Astrocyte (in vitro differentiated cells and primary cell): ENCODE data around the gene OGT. TPM values are rescaled to one million over a fixed set of nuclear protein-coding genes. Genes with fewer than 3 reads are reported as not detected.
"Not testable (repeated sequence)": the region's sequence is repeated elsewhere in the genome, so short reads cannot be mapped to it uniquely, and the experiment has no call there.

ENCODE experiments used
- DNase-seq: peaks from one replicate; pipeline ENCODE4 v3.0.0-alpha.2; 2010; ENCODE audit warnings: low read depth
- FAIRE-seq: peaks from 2 replicates; lab custom pipeline; 2011; peaks lifted over from hg19 to GRCh38; lab: Jason Lieb, UNC
- H2AFZ ChIP-seq: 2 replicates; pipeline ENCODE4 v1.6.0; 2012; ENCODE audit warnings: low read depth, low read length, inconsistent platforms
- H3K27ac ChIP-seq: 2 replicates; pipeline ENCODE4 v1.5.1; 2011; ENCODE audit warnings: low read depth, low read length, inconsistent platforms
- H3K27me3 ChIP-seq: 2 replicates; pipeline ENCODE4 v1.6.0; 2011; ENCODE audit warnings: low read length, inconsistent platforms; ENCODE audit not compliant: insufficient read depth
- H3K36me3 ChIP-seq: 2 replicates; pipeline ENCODE4 v1.5.1; 2011; ENCODE audit warnings: low read length, inconsistent platforms; ENCODE audit not compliant: insufficient read depth
- H3K4me1 ChIP-seq: 2 replicates; pipeline ENCODE4 v1.5.1; 2011; ENCODE audit warnings: low read length, inconsistent platforms; ENCODE audit not compliant: insufficient read depth
- H3K4me2 ChIP-seq: 2 replicates; pipeline ENCODE4 v1.6.0; 2012; ENCODE audit warnings: low read length, inconsistent platforms
- H3K4me3 ChIP-seq: 2 replicates; pipeline ENCODE4 v1.5.1; 2011; ENCODE audit warnings: low read depth, mild to moderate bottlenecking, low read length, inconsistent platforms; ENCODE audit not compliant: insufficient read depth
- H3K79me2 ChIP-seq: 2 replicates; pipeline ENCODE4 v1.6.0; 2012; ENCODE audit warnings: mild to moderate bottlenecking, low read length, inconsistent platforms; ENCODE audit not compliant: insufficient read depth
- H3K9ac ChIP-seq: 2 replicates; pipeline ENCODE4 v1.6.0; 2012; ENCODE audit warnings: mild to moderate bottlenecking, low read length, inconsistent platforms
- H3K9me3 ChIP-seq: 2 replicates; pipeline ENCODE4 v1.5.1; 2012; ENCODE audit warnings: low read depth, mild to moderate bottlenecking, low read length, inconsistent platforms; ENCODE audit not compliant: insufficient read depth
- H4K20me1 ChIP-seq: 2 replicates; pipeline ENCODE4 v1.6.0; 2012; ENCODE audit warnings: low read length, inconsistent platforms; ENCODE audit not compliant: insufficient read depth
- H3K27ac Mint-ChIP-seq: one replicate; pipeline ENCODE4 v1.8.0; 2021; ENCODE audit warnings: mild to moderate bottlenecking, mixed read lengths; ENCODE audit not compliant: unreplicated experiment
- H3K27me3 Mint-ChIP-seq: one replicate; pipeline ENCODE4 v1.8.0; 2021; ENCODE audit warnings: low read depth, mixed read lengths; ENCODE audit not compliant: unreplicated experiment
- H3K36me3 Mint-ChIP-seq: one replicate; pipeline ENCODE4 v1.8.0; 2021; ENCODE audit warnings: low read depth, mixed read lengths; ENCODE audit not compliant: unreplicated experiment
- H3K4me1 Mint-ChIP-seq: one replicate; pipeline ENCODE4 v1.8.0; 2021; ENCODE audit warnings: low read depth, mixed read lengths; ENCODE audit not compliant: unreplicated experiment
- H3K4me3 Mint-ChIP-seq: one replicate; pipeline ENCODE4 v1.8.0; 2021; ENCODE audit warnings: mild to moderate bottlenecking, moderate library complexity, mixed read lengths; ENCODE audit not compliant: unreplicated experiment
- H3K9me3 Mint-ChIP-seq: one replicate; pipeline ENCODE4 v1.8.0; 2021; ENCODE audit warnings: mild to moderate bottlenecking, mixed read lengths; ENCODE audit not compliant: unreplicated experiment
- CTCF ChIP-seq: IDR thresholded peaks from 2 replicates; pipeline ENCODE4 v1.5.1; 2011; ENCODE audit warnings: low read depth, mild to moderate bottlenecking, inconsistent platforms, low read length, moderate library complexity; ENCODE audit not compliant: insufficient read depth
- EZH2 ChIP-seq: IDR thresholded peaks from 2 replicates; pipeline ENCODE4 v1.6.1; 2012; ENCODE audit warnings: mild to moderate bottlenecking, low read length, inconsistent platforms; ENCODE audit not compliant: insufficient read depth
- total RNA-seq: library from RNA; stranded (reverse); gene quantifications from 2 replicates; pipeline ENCODE4 v1.2.1, GENCODE V29; 2021

Gene OGT
- total RNA-seq, 1 donor from 2014 or later, result 139 TPM

GRCh38 chrX:71563921-71564320 is 31.0 kb downstream of the OGT start:
- no peak overlapping the region for H3K27ac Mint-ChIP-seq
- H3K9me3 Mint-ChIP-seq, result no peaks in the 10 kb centered on the region
- no peaks in the 10 kb centered on the region for H3K36me3 Mint-ChIP-seq

GRCh38 chrX:71565474-71566041 is 32.7 kb downstream of the OGT start:
- H3K36me3 Mint-ChIP-seq, result peaks cover 1% of the 10 kb centered on the region
- no peaks in the 10 kb centered on the region for H3K79me2 ChIP-seq

More at GRCh38 chrX:71563921-71564320, 31.0 kb downstream of the OGT start:
- Histone ChIP-seq H3K27ac (no peak overlapping the region), H3K36me3 (peaks cover 67% of the 10 kb centered on the region), H3K79me2 (no peaks in the 10 kb centered on the region), H4K20me1 (peaks cover 15% of the 10 kb centered on the region), H3K4me3 (no peak overlapping the region), H3K4me1 (no peaks in the 10 kb centered on the region), H2AFZ (no peak overlapping the region), H3K9ac (no peak overlapping the region), H3K9me3 (no peaks in the 10 kb centered on the region), H3K27me3 (no peaks in the 10 kb centered on the region), H3K4me2 (no peak overlapping the region)
- H3K4me3 Mint-ChIP-seq, result no peak overlapping the region
- no peaks in the 10 kb centered on the region for H3K27me3 Mint-ChIP-seq
- DNase-seq (no peak), FAIRE-seq (no peak)
- no peaks in the 10 kb centered on the region for H3K4me1 Mint-ChIP-seq
- no peak for TF ChIP-seq CTCF
- no peak for TF ChIP-seq EZH2

GRCh38 chrX:71571390-71571789 is 38.5 kb downstream of the OGT start:
- not testable (repeated sequence) for H3K27me3 Mint-ChIP-seq, H3K4me3 ChIP-seq, H3K4me3 Mint-ChIP-seq, H3K9ac ChIP-seq, FAIRE-seq, H3K79me2 ChIP-seq, H3K9me3 Mint-ChIP-seq, H3K4me2 ChIP-seq, H3K9me3 ChIP-seq, H3K4me1 Mint-ChIP-seq, H3K27me3 ChIP-seq, H2AFZ ChIP-seq, H3K4me1 ChIP-seq, H3K27ac Mint-ChIP-seq, H3K36me3 Mint-ChIP-seq, DNase-seq, H3K27ac ChIP-seq
- Histone ChIP-seq H3K36me3 (peaks cover 44% of the 10 kb centered on the region), H4K20me1 (peaks cover 13% of the 10 kb centered on the region)

More at GRCh38 chrX:71565474-71566041, 32.7 kb downstream of the OGT start:
- FAIRE-seq (no peak), DNase-seq (no peak)
- H2AFZ ChIP-seq, result no peak overlapping the region
- no peaks in the 10 kb centered on the region for H3K4me1 Mint-ChIP-seq
- no peaks in the 10 kb centered on the region for H3K4me1 ChIP-seq
- H3K27ac ChIP-seq, result no peak overlapping the region
- no peak overlapping the region for H3K4me3 ChIP-seq
- H3K27ac Mint-ChIP-seq, result no peak overlapping the region
- H4K20me1 ChIP-seq, result peaks cover 15% of the 10 kb centered on the region
- H3K9me3 Mint-ChIP-seq, result no peaks in the 10 kb centered on the region
- H3K36me3 ChIP-seq, result peaks cover 57% of the 10 kb centered on the region
- no peak overlapping the region for H3K4me2 ChIP-seq
- H3K4me3 Mint-ChIP-seq, result no peak overlapping the region
- no peaks in the 10 kb centered on the region for H3K27me3 ChIP-seq
- H3K9me3 ChIP-seq, result no peaks in the 10 kb centered on the region
- H3K9ac ChIP-seq, result no peak overlapping the region
- no peak for TF ChIP-seq EZH2
- no peak for TF ChIP-seq CTCF
- no peaks in the 10 kb centered on the region for H3K27me3 Mint-ChIP-seq
